Sigmoid colon (tissue), 4 donors: ENCODE measurements around the gene ATAT1.

Experiments used
- CTCF ChIP-seq, 4 experiments: fragments of 450-650 bp in 3 of 4; fragments of 200-600 bp in 1 of 4; IDR thresholded peaks; one replicate each; pipeline ENCODE4 v1.5.1; 2016 to 2019; ENCODE audit warnings: antibody characterized with exemption in 4 of 4, mild to moderate bottlenecking in 3 of 4, moderate library complexity in 2 of 4
- POLR2AphosphoS5 ChIP-seq, 4 donors: sonication (generic); formaldehyde crosslinking; IDR thresholded peaks; one replicate each; pipeline ENCODE4 v1.6.1; 2017; ENCODE audit warnings: antibody characterized with exemption in 4 of 4

- no peak for TF ChIP-seq CTCF (IDR thresholded peaks at IDR 0.05)
- TF ChIP-seq POLR2AphosphoS5 (IDR thresholded peaks at IDR 0.05) = no peak
These were observed 11.3 kb upstream of the ATAT1 start for GRCh38 chr6:30615219-30615957.
